Measurements from ENCODE around the gene GNL3L.

GNL3L gene

DNA sequence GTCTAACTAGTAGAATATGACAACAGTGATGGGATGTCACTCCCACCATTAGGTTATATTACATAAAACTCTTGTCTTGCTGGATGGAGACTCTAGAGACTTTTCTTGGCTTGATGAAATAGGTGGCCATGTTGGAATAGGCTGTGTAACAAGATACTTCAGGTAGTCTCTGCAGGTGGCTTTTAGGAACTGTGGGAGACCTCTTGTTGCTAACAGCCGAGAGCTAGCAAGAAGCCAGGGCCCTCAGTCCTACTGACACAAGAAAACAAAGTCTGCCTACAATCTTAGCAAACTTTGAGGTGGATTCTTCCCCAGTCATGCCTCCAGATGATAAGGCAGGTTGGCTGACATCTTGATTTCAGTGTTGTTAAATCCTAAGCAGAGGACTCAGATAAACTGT is 72.5 kb downstream of the GNL3L start:
- no peaks in the 10 kb centered on the region for H3K79me2 ChIP-seq (ENCODE audit: insufficient read depth, low read length)
- H3K27me3 ChIP-seq (ENCODE audit: insufficient read depth, low read length, poor library complexity), result no peaks in the 10 kb centered on the region
- H3K9me3 ChIP-seq (ENCODE audit: insufficient read depth, low read length, severe bottlenecking), result no peaks in the 10 kb centered on the region
- H3K36me3 ChIP-seq (ENCODE audit: insufficient read depth, low read length), result no peaks in the 10 kb centered on the region
- H3K4me3 ChIP-seq (ENCODE audit: low read depth in 1 of 2, low read length in 2 of 2), result no peak overlapping the region
- H3K9ac ChIP-seq (ENCODE audit: low read depth, low read length), result no peak overlapping the region
- no peak overlapping the region for H3K4me2 ChIP-seq (ENCODE audit: insufficient read depth, low read length)
- H3K4me1 ChIP-seq (ENCODE audit: insufficient read depth, low read length), result no peaks in the 10 kb centered on the region
- no peak for TF ChIP-seq EZH2 (IDR thresholded peaks at IDR 0.05; ENCODE audit: borderline replicate concordance, low read depth, low read length, severe bottlenecking)
- TF ChIP-seq, protein P1, sequence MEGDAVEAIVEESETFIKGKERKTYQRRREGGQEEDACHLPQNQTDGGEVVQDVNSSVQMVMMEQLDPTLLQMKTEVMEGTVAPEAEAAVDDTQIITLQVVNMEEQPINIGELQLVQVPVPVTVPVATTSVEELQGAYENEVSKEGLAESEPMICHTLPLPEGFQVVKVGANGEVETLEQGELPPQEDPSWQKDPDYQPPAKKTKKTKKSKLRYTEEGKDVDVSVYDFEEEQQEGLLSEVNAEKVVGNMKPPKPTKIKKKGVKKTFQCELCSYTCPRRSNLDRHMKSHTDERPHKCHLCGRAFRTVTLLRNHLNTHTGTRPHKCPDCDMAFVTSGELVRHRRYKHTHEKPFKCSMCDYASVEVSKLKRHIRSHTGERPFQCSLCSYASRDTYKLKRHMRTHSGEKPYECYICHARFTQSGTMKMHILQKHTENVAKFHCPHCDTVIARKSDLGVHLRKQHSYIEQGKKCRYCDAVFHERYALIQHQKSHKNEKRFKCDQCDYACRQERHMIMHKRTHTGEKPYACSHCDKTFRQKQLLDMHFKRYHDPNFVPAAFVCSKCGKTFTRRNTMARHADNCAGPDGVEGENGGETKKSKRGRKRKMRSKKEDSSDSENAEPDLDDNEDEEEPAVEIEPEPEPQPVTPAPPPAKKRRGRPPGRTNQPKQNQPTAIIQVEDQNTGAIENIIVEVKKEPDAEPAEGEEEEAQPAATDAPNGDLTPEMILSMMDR (IDR thresholded peaks at IDR 0.05; ENCODE audit: borderline replicate concordance, extremely low read depth, low read length, poor library complexity, severe bottlenecking), result no peak
- H3K27ac ChIP-seq (ENCODE audit: low read length), result no peak overlapping the region
- H4K20me1 ChIP-seq (ENCODE audit: insufficient read depth, low read length), result no peaks in the 10 kb centered on the region
- no peak overlapping the region for H2AFZ ChIP-seq (ENCODE audit: low read depth, low read length)
- no peak for ATAC-seq (ENCODE audit: insufficient read depth, low read depth)
- no peak for DNase-seq
